Mesendoderm (in vitro differentiated cells): ENCODE data around the gene GATB.

Source experiments
- DNase-seq: peaks from one replicate; pipeline ENCODE4 v3.0.0; 2013
- H2AK5ac ChIP-seq: 2 replicates; pipeline ENCODE4 v1.6.1; 2013; ENCODE audit warnings: low read length, inconsistent platforms
- H2BK120ac ChIP-seq: 2 replicates; pipeline ENCODE4 v1.6.1; 2013; ENCODE audit warnings: low read depth, mild to moderate bottlenecking, low read length, moderate library complexity, mixed read lengths
- H2BK15ac ChIP-seq: replicated peaks from 2 replicates; pipeline ENCODE4 v1.6.1; 2013; ENCODE audit warnings: low read depth, mild to moderate bottlenecking, moderate library complexity
- H2BK5ac ChIP-seq: 2 replicates; pipeline ENCODE4 v1.6.1; 2013; ENCODE audit warnings: low read length, inconsistent platforms
- H3K18ac ChIP-seq: 2 replicates; pipeline ENCODE4 v1.6.1; 2013; ENCODE audit warnings: mild to moderate bottlenecking, low read length, mixed read lengths
- H3K23ac ChIP-seq: one replicate; pipeline ENCODE4 v1.6.1; 2013; ENCODE audit warnings: low read length
- H3K27ac ChIP-seq: 2 replicates; pipeline ENCODE4 v1.5.1; 2013; ENCODE audit warnings: low read depth, mild to moderate bottlenecking, inconsistent platforms, low read length, moderate library complexity
- H3K27me3 ChIP-seq: 2 replicates; pipeline ENCODE4 v1.6.1; 2013; ENCODE audit warnings: low read length, control low read depth, mild to moderate bottlenecking, inconsistent platforms; ENCODE audit not compliant: insufficient read depth, poor library complexity
- H3K36me3 ChIP-seq: 2 replicates; pipeline ENCODE4 v1.6.1; 2013; ENCODE audit warnings: low read length, inconsistent platforms; ENCODE audit not compliant: control insufficient read depth, insufficient read depth
- H3K4ac ChIP-seq: one replicate; pipeline ENCODE4 v1.6.1; 2013; ENCODE audit warnings: low read depth, mild to moderate bottlenecking, low read length, moderate library complexity
- H3K4me1 ChIP-seq: 2 replicates; pipeline ENCODE4 v1.6.1; 2013; ENCODE audit warnings: low read depth, low read length, inconsistent platforms; ENCODE audit not compliant: control insufficient read depth
- H3K4me2 ChIP-seq: 2 replicates; pipeline ENCODE4 v1.6.1; 2013; ENCODE audit warnings: low read length
- H3K4me3 ChIP-seq: 2 replicates; pipeline ENCODE4 v1.5.1; 2013; ENCODE audit warnings: mild to moderate bottlenecking, low read length
- H3K56ac ChIP-seq: one replicate; pipeline ENCODE4 v1.6.1; 2013; ENCODE audit warnings: low read length
- H3K79me1 ChIP-seq: 2 replicates; pipeline ENCODE4 v1.6.1; 2013; ENCODE audit warnings: low read length, inconsistent platforms
- H3K79me2 ChIP-seq: 2 replicates; pipeline ENCODE4 v1.6.1; 2013; ENCODE audit warnings: mild to moderate bottlenecking, low read length; ENCODE audit not compliant: control insufficient read depth, insufficient read depth
- H3K9ac ChIP-seq: 2 replicates; pipeline ENCODE4 v1.6.1; 2013; ENCODE audit warnings: low read length, inconsistent platforms
- H4K5ac ChIP-seq: one replicate; pipeline ENCODE4 v1.6.1; 2013; ENCODE audit warnings: low read length
- H4K8ac ChIP-seq: one replicate; pipeline ENCODE4 v1.6.1; 2013; ENCODE audit warnings: low read depth, mild to moderate bottlenecking, control low read depth, low read length, moderate library complexity
- WGBS: extraction: QIAGEN DNeasy Blood & Tissue Kit; methylation state at CpG from one replicate; pipeline ENCODE4 v1.1.7; 2013; ENCODE audit warnings: low lambda C conversion rate, missing lambda C conversion rate; ENCODE audit not compliant: insufficient coverage; ENCODE audit errors: extremely low coverage; 5-methylcytosine and 5-hydroxymethylcytosine counted together

Gene GATB

GRCh38 chr4:151659601-151660364, 101.0 kb downstream of the GATB start:
- Histone ChIP-seq H3K27ac (no peak overlapping the region), H2BK120ac (no peak overlapping the region), H3K4me1 (no peaks in the 10 kb centered on the region), H3K79me2 (no peaks in the 10 kb centered on the region), H3K79me1 (no peaks in the 10 kb centered on the region), H3K4me2 (no peak overlapping the region), H3K4ac (no peak overlapping the region), H3K4me3 (no peak overlapping the region), H4K8ac (no peak overlapping the region), H3K9ac (no peak overlapping the region), H3K23ac (no peak overlapping the region), H2BK5ac (no peak overlapping the region), H2BK15ac (no peak overlapping the region), H3K36me3 (no peaks in the 10 kb centered on the region), H3K56ac (no peak overlapping the region), H3K18ac (no peak overlapping the region), H4K5ac (no peak overlapping the region), H3K27me3 (no peaks in the 10 kb centered on the region), H2AK5ac (no peak overlapping the region)
- no peak for DNase-seq
- no CpG with 5 or more reads among the region's 12 CpGs for WGBS

- H3K4me1 ChIP-seq, result no peaks in the 10 kb centered on the region
- no peak overlapping the region for H4K5ac ChIP-seq
- no peak overlapping the region for H3K56ac ChIP-seq
- no peaks in the 10 kb centered on the region for H3K79me2 ChIP-seq
- no peak overlapping the region for H4K8ac ChIP-seq
- H3K4ac ChIP-seq, result no peak overlapping the region
- no peak overlapping the region for H2AK5ac ChIP-seq
- no peak overlapping the region for H3K4me3 ChIP-seq
- H3K9ac ChIP-seq, result no peak overlapping the region
- no peak overlapping the region for H2BK15ac ChIP-seq
- no peak for DNase-seq
- H3K4me2 ChIP-seq, result no peak overlapping the region
- H3K27ac ChIP-seq, result no peak overlapping the region
- no peak overlapping the region for H2BK120ac ChIP-seq
- H3K36me3 ChIP-seq, result no peaks in the 10 kb centered on the region
- no peak overlapping the region for H3K18ac ChIP-seq
- no peak overlapping the region for H2BK5ac ChIP-seq
- no peaks in the 10 kb centered on the region for H3K27me3 ChIP-seq
- H3K79me1 ChIP-seq, result no peaks in the 10 kb centered on the region
- H3K23ac ChIP-seq, result no peak overlapping the region
These were observed 101.7 kb downstream of the GATB start for GRCh38 chr4:151658959-151659600.

GRCh38 chr4:151657896-151658295, 102.9 kb downstream of the GATB start:
- Histone ChIP-seq H4K8ac (no peak overlapping the region), H3K4me2 (no peak overlapping the region), H3K23ac (no peak overlapping the region), H3K4me3 (no peak overlapping the region), H3K27me3 (no peaks in the 10 kb centered on the region), H2BK15ac (no peak overlapping the region), H3K18ac (no peak overlapping the region), H3K79me1 (no peaks in the 10 kb centered on the region), H3K27ac (no peak overlapping the region), H2BK5ac (no peak overlapping the region), H3K9ac (no peak overlapping the region), H3K56ac (no peak overlapping the region), H2BK120ac (no peak overlapping the region), H3K36me3 (no peaks in the 10 kb centered on the region), H4K5ac (no peak overlapping the region), H3K79me2 (no peaks in the 10 kb centered on the region), H3K4ac (no peak overlapping the region), H3K4me1 (no peaks in the 10 kb centered on the region), H2AK5ac (no peak overlapping the region)
- WGBS, result no CpG with 5 or more reads among the region's 5 CpGs
- no peak for DNase-seq

DNA sequence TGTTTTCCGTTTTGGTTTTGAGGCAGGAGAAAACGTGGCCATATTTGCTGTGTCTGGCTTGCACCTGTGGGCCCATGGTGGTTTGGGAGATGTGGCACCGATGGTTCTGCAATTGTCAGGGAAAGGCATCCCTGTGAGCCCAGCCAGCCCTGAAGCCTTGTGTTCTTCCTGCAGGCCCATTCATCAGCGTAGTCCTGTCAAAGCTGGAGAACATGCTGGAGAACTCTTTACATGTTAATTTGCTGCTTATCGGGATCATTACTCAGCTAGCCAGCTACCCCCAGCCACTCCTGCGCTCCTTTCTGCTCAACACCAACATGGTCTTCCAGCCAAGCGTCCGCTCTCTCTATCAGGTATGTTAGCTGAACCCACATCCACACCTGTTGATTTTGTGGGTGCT, 104.7 kb downstream of the GATB start:
- H2AK5ac ChIP-seq, result no peak overlapping the region
- no peak overlapping the region for H3K27ac ChIP-seq
- H3K23ac ChIP-seq, result no peak overlapping the region
- no peaks in the 10 kb centered on the region for H3K79me2 ChIP-seq
- H3K4me1 ChIP-seq, result no peaks in the 10 kb centered on the region
- no peak for DNase-seq
- H3K36me3 ChIP-seq, result no peaks in the 10 kb centered on the region
- no peak overlapping the region for H2BK5ac ChIP-seq
- no peak overlapping the region for H3K4me3 ChIP-seq
- H3K79me1 ChIP-seq, result no peaks in the 10 kb centered on the region
- no CpG with 5 or more reads among the region's 8 CpGs for WGBS
- H3K4ac ChIP-seq, result no peak overlapping the region
- H3K4me2 ChIP-seq, result no peak overlapping the region
- H4K5ac ChIP-seq, result no peak overlapping the region
- H4K8ac ChIP-seq, result no peak overlapping the region
- H3K27me3 ChIP-seq, result no peaks in the 10 kb centered on the region
- H2BK120ac ChIP-seq, result no peak overlapping the region
- no peak overlapping the region for H2BK15ac ChIP-seq
- no peak overlapping the region for H3K56ac ChIP-seq
- H3K18ac ChIP-seq, result no peak overlapping the region
- H3K9ac ChIP-seq, result no peak overlapping the region

DNA sequence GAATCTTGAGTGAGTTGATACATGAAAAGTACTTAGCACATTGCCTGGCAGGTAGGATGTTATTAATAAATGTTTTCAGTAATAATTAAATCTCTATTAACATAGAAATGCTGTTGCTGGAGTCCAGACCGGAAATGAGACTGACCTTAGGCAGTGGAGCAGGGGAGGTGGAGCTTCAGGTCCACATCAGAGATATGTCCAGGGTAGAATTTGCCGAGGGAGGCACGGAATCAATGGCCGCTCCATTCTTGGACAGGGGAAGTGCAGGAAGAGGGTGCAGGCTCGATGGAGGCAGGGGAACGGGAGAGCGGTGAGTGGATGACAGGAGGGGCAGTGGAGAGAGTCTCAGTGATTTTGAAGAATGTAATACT, 107.3 kb downstream of the GATB start:
- H3K4me1 ChIP-seq, result no peaks in the 10 kb centered on the region
- no peaks in the 10 kb centered on the region for H3K79me2 ChIP-seq
- H3K79me1 ChIP-seq, result no peaks in the 10 kb centered on the region
- no peak overlapping the region for H3K27ac ChIP-seq
- no CpG with 5 or more reads among the region's 7 CpGs for WGBS
- no peak overlapping the region for H2BK120ac ChIP-seq
- no peak overlapping the region for H3K4ac ChIP-seq
- H2AK5ac ChIP-seq, result no peak overlapping the region
- H2BK5ac ChIP-seq, result no peak overlapping the region
- no peak overlapping the region for H3K18ac ChIP-seq
- H3K56ac ChIP-seq, result no peak overlapping the region
- no peak for DNase-seq
- H3K9ac ChIP-seq, result no peak overlapping the region
- no peak overlapping the region for H4K5ac ChIP-seq
- no peak overlapping the region for H3K23ac ChIP-seq
- H2BK15ac ChIP-seq, result no peak overlapping the region
- H3K4me3 ChIP-seq, result no peak overlapping the region
- no peaks in the 10 kb centered on the region for H3K36me3 ChIP-seq
- no peak overlapping the region for H3K4me2 ChIP-seq
- no peak overlapping the region for H4K8ac ChIP-seq
- no peaks in the 10 kb centered on the region for H3K27me3 ChIP-seq
